ENCODE measurements around the gene ETNPPL.

ETNPPL gene

DNA sequence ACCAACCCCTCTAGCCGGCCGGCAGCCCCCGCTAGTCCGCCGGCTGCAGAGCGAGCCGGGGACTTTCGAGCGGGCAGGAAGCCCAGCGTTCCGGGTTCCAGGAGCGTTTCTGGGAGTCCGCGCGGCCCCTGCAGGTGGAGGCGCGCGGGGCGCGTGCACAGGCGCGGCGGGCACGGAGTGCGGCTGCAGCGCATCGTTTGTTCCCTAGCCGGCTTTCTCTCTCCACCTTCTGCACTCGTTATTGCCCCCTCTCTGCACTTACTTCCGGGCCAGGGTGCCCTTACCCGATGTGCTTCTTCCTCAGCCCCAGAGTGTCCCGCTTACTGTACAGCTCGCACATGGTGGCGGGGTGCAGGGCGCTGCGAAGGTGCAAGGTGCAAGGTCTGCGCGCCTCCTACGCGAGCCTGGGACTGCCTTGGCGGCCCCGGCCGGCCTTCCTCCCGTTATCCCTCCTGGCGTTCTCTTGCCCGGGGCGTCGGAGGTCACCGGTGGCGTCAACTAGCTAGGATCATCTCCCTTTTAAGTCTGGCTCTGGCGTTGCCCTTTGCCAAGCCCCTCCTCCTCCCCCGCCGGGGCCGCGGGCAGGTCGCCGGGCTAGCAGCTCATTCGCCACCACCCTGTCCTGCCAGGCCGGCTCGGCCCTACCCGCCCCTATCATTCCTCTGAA lies at the start of gene ETNPPL:
Gene ETNPPL (minus strand): TSS at position 495 of the 667 bp plus-strand sequence. CDS start 155 bp downstream, at position 340.
- DNase-seq (ENCODE audit: low spot score), result no peak

GRCh38 chr4:108811486-108811885 lies 48.6 kb upstream of the ETNPPL start:
- DNase-seq (ENCODE audit: low spot score), result no peak

DNA sequence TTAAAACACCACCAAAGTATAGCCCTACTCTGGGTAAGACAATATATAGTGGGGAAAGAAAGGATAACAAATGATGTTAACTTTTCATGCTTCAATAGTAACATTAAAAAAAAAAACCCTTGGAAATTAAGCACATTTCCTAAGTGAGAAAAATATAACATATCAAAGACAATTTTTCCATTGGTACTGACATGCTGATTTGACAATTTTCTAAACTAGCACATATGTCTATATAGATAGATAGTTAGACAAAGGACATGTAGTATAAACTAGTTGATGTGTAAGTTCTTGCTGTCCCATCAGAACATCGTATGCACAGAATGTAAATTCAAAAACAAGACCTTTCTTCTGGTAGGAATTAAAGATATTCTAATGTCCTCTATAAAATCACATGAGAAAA lies 47.2 kb upstream of the ETNPPL start:
- DNase-seq (ENCODE audit: low spot score), result no peak

- DNase-seq (ENCODE audit: low spot score), result no peak
These were observed 41.9 kb upstream of the ETNPPL start for GRCh38 chr4:108804648-108805273.

DNA sequence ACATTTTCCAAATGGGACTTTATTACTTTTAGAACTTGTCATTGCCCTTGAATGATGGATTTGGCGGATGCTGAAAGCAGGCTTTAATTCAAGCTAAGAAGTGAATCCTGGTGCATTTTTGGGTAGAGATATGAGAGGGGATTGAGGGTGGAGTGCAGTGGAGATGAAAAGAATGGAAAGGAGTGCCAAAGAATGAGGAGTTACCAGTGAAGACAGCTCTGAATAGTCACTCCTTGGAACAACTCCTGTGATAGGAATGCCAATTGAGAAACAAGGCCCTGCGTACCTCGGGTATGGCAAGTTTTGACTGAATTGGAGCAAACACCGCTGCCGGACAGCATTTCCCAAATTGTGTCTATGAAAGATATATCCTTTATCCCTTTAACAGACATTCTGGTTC lies 36.5 kb upstream of the ETNPPL start:
- no peak for DNase-seq (ENCODE audit: low spot score)

GRCh38 chr4:108796173-108796572 lies 33.3 kb upstream of the ETNPPL start:
- DNase-seq (ENCODE audit: low spot score), result no peak

DNA sequence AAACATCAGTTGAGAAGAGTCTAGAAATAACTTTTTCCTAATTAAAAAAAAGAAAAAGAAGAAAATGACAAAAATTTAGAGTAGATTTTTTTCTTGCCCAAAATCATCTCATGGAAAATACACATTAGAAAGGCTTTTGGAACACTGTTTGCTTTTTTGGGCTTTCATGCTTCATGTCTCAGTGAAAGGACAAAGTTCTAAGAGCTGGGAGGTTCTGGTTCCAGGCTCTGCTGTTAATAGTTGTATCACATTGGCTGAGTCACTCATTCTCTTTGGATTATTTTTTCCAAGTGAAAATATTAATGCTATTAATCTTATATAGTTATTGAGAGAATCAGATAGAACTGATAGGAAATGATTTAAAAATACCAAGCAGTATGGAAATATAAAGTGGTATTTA lies 32.9 kb upstream of the ETNPPL start:
- no peak for DNase-seq (ENCODE audit: low spot score)

- DNase-seq (ENCODE audit: low spot score), result no peak
These were observed 31.3 kb upstream of the ETNPPL start for GRCh38 chr4:108794136-108794535.

- no peak for DNase-seq (ENCODE audit: low spot score)
These were observed 30.6 kb upstream of the ETNPPL start for GRCh38 chr4:108793415-108793814.

DNA sequence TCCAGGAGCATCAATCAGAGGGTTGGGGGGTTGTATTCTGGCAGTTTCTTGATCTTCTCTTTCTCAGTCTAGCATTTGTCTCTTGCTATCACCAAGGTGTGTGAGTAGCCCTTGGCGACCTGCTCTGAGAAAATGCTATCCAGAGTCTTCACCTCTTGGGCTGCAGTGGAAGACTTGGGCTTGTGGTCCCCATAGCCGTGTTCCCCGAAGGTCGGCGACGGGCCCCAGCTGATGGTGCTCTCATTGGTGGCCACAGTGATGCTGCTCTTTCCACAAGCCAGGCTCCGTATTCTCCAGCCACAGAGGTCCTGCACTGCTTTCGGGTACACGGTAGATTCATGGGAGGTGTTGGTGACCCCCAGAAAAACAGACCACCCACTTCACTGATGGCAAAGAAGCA lies 25.9 kb upstream of the ETNPPL start:
- DNase-seq (ENCODE audit: low spot score), result no peak

DNA sequence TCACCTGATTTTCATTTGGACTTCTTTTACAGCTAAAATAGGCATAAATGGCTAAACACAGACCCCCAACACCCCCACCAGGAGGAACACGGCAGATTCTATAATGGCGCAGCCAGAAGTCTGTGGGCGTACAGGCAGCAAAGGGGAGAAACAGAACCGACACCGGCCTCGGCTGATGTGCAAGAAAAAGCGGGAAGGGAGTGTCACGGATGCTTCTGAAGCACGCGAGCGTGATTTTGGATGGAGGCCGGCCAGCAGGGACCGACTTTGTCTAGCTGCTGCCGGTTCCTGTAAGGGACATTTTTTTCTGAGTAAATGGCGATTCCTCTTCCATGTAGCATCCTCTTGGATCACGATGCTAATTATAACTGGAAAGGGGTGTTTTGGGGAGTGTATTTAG lies 24.9 kb upstream of the ETNPPL start:
- no peak for DNase-seq (ENCODE audit: low spot score)

GRCh38 chr4:108787106-108787505 lies 24.3 kb upstream of the ETNPPL start:
- DNase-seq (ENCODE audit: low spot score), result no peak

GRCh38 chr4:108786351-108786750 lies 23.5 kb upstream of the ETNPPL start:
- no peak for DNase-seq (ENCODE audit: low spot score)

- no peak for DNase-seq (ENCODE audit: low spot score)
These were observed 21.0 kb upstream of the ETNPPL start for GRCh38 chr4:108783665-108784463.

DNA sequence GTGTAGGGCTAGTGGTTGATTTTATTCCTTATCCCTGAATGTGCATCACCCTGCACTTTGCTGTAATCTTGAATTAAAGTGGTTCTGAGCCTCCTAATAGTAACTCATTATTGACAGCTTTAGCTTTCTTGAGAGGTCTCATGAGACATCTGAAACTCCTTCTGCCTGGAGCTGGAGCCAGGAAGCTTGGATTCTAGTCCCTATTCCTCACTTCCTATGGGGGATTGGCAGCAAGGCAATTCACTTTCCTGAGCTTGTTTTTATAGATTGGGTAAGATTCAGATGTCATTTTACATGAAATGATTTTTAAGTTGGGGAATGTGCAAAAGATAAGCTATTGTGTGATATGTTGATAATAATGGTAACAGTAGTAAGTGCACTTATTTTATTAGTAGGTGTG lies 17.1 kb upstream of the ETNPPL start:
- no peak for DNase-seq (ENCODE audit: low spot score)

DNA sequence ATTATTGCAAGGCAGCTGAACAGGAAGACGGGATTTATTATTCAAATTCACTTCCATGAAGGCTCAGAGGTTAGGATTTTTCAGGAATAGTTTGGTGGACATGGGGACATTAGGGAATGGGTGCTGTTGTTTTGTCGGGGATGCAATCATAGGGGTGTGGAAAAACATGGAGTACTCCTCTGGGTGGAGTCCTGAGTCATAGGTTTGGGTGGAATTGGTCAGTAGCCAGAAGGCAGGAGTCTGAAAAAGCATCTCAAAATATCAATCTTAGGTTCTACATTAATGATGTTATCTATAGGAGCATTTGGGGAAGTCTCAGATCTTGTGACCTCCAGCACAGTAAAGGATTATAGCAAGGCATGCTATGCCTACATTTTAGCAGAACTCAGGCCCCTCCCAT lies 14.5 kb upstream of the ETNPPL start:
- DNase-seq (ENCODE audit: low spot score), result no peak

- DNase-seq (ENCODE audit: low spot score), result no peak
These were observed 13.1 kb upstream of the ETNPPL start for GRCh38 chr4:108775921-108776320.

- DNase-seq (ENCODE audit: low spot score), result no peak
These were observed 12.1 kb upstream of the ETNPPL start for GRCh38 chr4:108774809-108775530.

DNA sequence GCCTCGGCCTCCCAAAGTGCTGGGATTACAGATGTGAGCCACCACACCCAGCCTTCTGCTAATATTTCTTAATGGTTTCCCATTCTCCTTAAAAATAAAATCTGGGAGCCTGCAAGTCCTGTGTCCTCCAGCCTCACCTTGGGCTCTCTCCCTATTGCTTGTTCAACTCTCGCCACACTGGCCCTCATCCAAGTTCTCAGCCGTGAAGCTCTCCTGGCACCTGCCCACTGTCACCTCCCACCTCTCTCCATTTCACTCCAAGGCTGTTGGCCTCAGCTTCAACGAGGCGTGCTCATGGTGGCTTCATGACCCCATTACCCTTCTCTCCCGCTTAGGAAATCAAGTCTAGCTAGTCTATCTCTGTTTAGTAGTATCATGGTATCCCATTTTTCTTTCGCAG lies 9.5 kb upstream of the ETNPPL start:
- DNase-seq (ENCODE audit: low spot score), result no peak

GRCh38 chr4:108766058-108766457 lies 3.2 kb upstream of the ETNPPL start:
- DNase-seq (ENCODE audit: low spot score), result no peak

- no peak for DNase-seq (ENCODE audit: low spot score)
These were observed 1.1 kb upstream of the ETNPPL start for GRCh38 chr4:108763986-108764385.

- no peak for DNase-seq (ENCODE audit: low spot score)
These were observed 357 bp upstream of the ETNPPL start for GRCh38 chr4:108763226-108763593.

DNA sequence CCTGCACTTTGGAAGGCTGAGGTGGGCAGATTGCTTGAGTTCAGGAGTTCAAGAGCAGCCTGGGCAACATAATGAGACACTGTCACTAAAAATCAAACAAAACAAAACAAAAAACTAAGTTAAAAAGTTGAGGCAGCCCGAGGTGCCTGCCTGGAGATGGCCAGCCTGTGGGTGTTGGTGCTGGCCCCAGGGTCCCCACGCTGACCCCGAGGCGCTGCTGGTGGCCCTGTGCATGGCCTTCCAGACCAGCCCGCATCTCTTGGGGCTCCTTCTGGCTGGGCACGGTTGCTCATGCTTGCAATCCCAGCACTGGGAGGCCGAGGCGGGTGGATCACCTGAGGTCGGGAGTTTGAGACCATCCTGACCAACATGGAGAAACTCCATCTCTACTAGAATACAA lies 4.4 kb downstream of the ETNPPL start:
- DNase-seq (ENCODE audit: low spot score), result no peak

Measured in HuH-7.5 (cell line).